IMR-90 (cell line): ENCODE data around the gene KAT2A. TPM values are rescaled to one million over a fixed set of nuclear protein-coding genes. Genes with fewer than 3 reads are reported as not detected.

Experiments
- ATAC-seq: fragments of 200-7000 bp; cut with Tn5 transposase; 2 replicates; pipeline ENCODE4 v1.9.1; 2020; ENCODE audit warnings: low read depth, mild to moderate bottlenecking, moderate library complexity
- BruUV-seq: library from RNA; stranded (reverse); fragments of 400-500 nt; replicated peaks from 2 replicates; lab custom pipeline; 2021; lab: Mats Ljungman, UMichigan
- CTCF ChIA-PET: fragments of 300-600 bp; formaldehyde crosslinking; extraction: SDS; loops from one replicate; lab custom pipeline; 2021; ENCODE audit warnings: antibody characterized with exemption; lab: Yijun Ruan, JAX
- POLR2A ChIA-PET: fragments of 300-600 bp; sonication (Branson Sonifier 250); formaldehyde crosslinking; loops from one replicate; lab custom pipeline; 2022; ENCODE audit warnings: antibody characterized with exemption; ENCODE audit not compliant: unreplicated experiment; lab: Charles Lee
- DNase-seq: peaks from one replicate; pipeline ENCODE4 v3.0.0; 2013
- H2AFZ ChIP-seq: replicated peaks from 2 replicates; pipeline ENCODE3; 2013; ENCODE audit warnings: low read length, mild to moderate bottlenecking; ENCODE audit not compliant: poor library complexity
- H2AK5ac ChIP-seq: 2 replicates; pipeline ENCODE4 v1.6.1; 2013; ENCODE audit warnings: low read depth, low read length, inconsistent platforms
- H2AK9ac ChIP-seq: replicated peaks from 2 replicates; pipeline ENCODE3; 2013; ENCODE audit warnings: mild to moderate bottlenecking, low read depth, low read length, moderate library complexity; ENCODE audit not compliant: poor library complexity
- H2BK120ac ChIP-seq: 2 replicates; pipeline ENCODE4 v1.6.1; 2013; ENCODE audit warnings: low read depth, low read length, inconsistent platforms
- H2BK15ac ChIP-seq: 3 replicates; pipeline ENCODE4 v1.6.1; 2013; ENCODE audit warnings: low read depth, low read length, inconsistent platforms
- H2BK20ac ChIP-seq: 2 replicates; pipeline ENCODE4 v1.6.1; 2013; ENCODE audit warnings: low read depth, mild to moderate bottlenecking, inconsistent platforms, low read length, moderate library complexity
- H2BK5ac ChIP-seq: 2 replicates; pipeline ENCODE4 v1.6.1; 2013; ENCODE audit warnings: mild to moderate bottlenecking, low read depth, low read length, inconsistent platforms; ENCODE audit not compliant: poor library complexity, severe bottlenecking
- H3K14ac ChIP-seq: replicated peaks from 2 replicates; pipeline ENCODE4 v1.6.1; 2013; ENCODE audit warnings: low read depth, low read length, inconsistent platforms
- H3K18ac ChIP-seq: 2 replicates; pipeline ENCODE4 v1.6.1; 2013; ENCODE audit warnings: low read depth, low read length, control low read depth
- H3K23ac ChIP-seq: 2 replicates; pipeline ENCODE4 v1.6.1; 2013; ENCODE audit warnings: low read depth, low read length, inconsistent platforms
- H3K27ac ChIP-seq: 2 replicates; pipeline ENCODE4 v1.5.1; 2013; ENCODE audit warnings: mild to moderate bottlenecking, control low read depth, low read length; ENCODE audit not compliant: insufficient read depth
- H3K27me3 ChIP-seq: 2 replicates; pipeline ENCODE4 v1.6.1; 2013; ENCODE audit warnings: low read length; ENCODE audit not compliant: control insufficient read depth, insufficient read depth
- H3K36me3 ChIP-seq: 2 replicates; pipeline ENCODE4 v1.6.1; 2013; ENCODE audit warnings: low read length, mixed read lengths; ENCODE audit not compliant: control insufficient read depth, insufficient read depth
- H3K4ac ChIP-seq: 2 replicates; pipeline ENCODE4 v1.6.1; 2013; ENCODE audit warnings: low read depth, low read length, inconsistent platforms
- H3K4me1 ChIP-seq: 2 replicates; pipeline ENCODE4 v1.6.1; 2013; ENCODE audit warnings: low read length, mixed read lengths; ENCODE audit not compliant: control insufficient read depth, insufficient read depth
- H3K4me2 ChIP-seq: 2 replicates; pipeline ENCODE4 v1.6.1; 2013; ENCODE audit warnings: low read depth, mild to moderate bottlenecking, control low read depth, low read length, moderate library complexity
- H3K4me3 ChIP-seq: 2 replicates; pipeline ENCODE4 v1.5.1; 2013; ENCODE audit warnings: low read depth, mild to moderate bottlenecking, control low read depth, low read length, moderate library complexity; ENCODE audit not compliant: insufficient read depth
- H3K56ac ChIP-seq: 2 replicates; pipeline ENCODE4 v1.6.1; 2013; ENCODE audit warnings: low read length, inconsistent platforms; ENCODE audit not compliant: insufficient read depth; ENCODE audit errors: extremely low read depth
- H3K79me1 ChIP-seq, 2 experiments: 2 replicates each; pipeline ENCODE4 v1.6.1; 2013; ENCODE audit warnings: low read length in 2 of 2, inconsistent platforms in 1 of 2, low read depth in 1 of 2
- H3K9ac ChIP-seq: 2 replicates; pipeline ENCODE4 v1.6.1; 2013; ENCODE audit warnings: low read depth, low read length, control low read depth
- H3K9me1 ChIP-seq: 2 replicates; pipeline ENCODE4 v1.6.1; 2013; ENCODE audit warnings: low read length, inconsistent platforms; ENCODE audit not compliant: insufficient read depth
- H3K9me3 ChIP-seq: 2 replicates; pipeline ENCODE4 v1.6.1; 2013; ENCODE audit warnings: low read length; ENCODE audit not compliant: control insufficient read depth, insufficient read depth
- H4K20me1 ChIP-seq: 2 replicates; pipeline ENCODE4 v1.6.1; 2013; ENCODE audit warnings: low read length, inconsistent platforms; ENCODE audit not compliant: insufficient read depth
- H4K5ac ChIP-seq: 2 replicates; pipeline ENCODE4 v1.6.1; 2013; ENCODE audit warnings: mild to moderate bottlenecking, low read depth, low read length, control low read depth
- H4K8ac ChIP-seq, 2 experiments: 2 replicates each; pipeline ENCODE4 v1.6.1; 2013; ENCODE audit warnings: low read depth in 2 of 2, low read length in 2 of 2, control low read depth in 1 of 2, inconsistent platforms in 1 of 2
- H4K91ac ChIP-seq: 2 replicates; pipeline ENCODE4 v1.6.1; 2013; ENCODE audit warnings: low read depth, low read length, inconsistent platforms; ENCODE audit not compliant: insufficient read depth
- BHLHE40 ChIP-seq: fragments of 150-350 bp; IDR thresholded peaks from 2 replicates; pipeline ENCODE4 v1.6.1; 2016; ENCODE audit warnings: mild to moderate bottlenecking, low read depth, low read length
- CEBPB ChIP-seq: IDR thresholded peaks from 2 replicates; pipeline ENCODE4 v1.6.1; 2012; ENCODE audit warnings: low read depth, low read length, improper control_type of control experiment
- CHD1 ChIP-seq: IDR thresholded peaks from 2 replicates; pipeline ENCODE4 v1.6.1; 2012; ENCODE audit warnings: low read depth, low read length, improper control_type of control experiment
- CTCF ChIP-seq: conservative IDR thresholded peaks from 2 replicates; pipeline ENCODE4 v1.5.1; 2012; ENCODE audit warnings: mild to moderate bottlenecking, low read depth, low read length, improper control_type of control experiment
- FOS ChIP-seq: fragments of 150-350 bp; IDR thresholded peaks from 2 replicates; pipeline ENCODE4 v1.6.1; 2016; ENCODE audit warnings: low read depth, low read length
- MAFK ChIP-seq: IDR thresholded peaks from 2 replicates; pipeline ENCODE4 v1.6.1; 2012; ENCODE audit warnings: low read depth, low read length, improper control_type of control experiment
- MAZ ChIP-seq: IDR thresholded peaks from 2 replicates; pipeline ENCODE4 v1.6.1; 2012; ENCODE audit warnings: low read depth, mild to moderate bottlenecking, low read length, improper control_type of control experiment, moderate library complexity, borderline replicate concordance
- MXI1 ChIP-seq: IDR thresholded peaks from 2 replicates; pipeline ENCODE4 v1.6.1; 2012; ENCODE audit warnings: low read depth, mild to moderate bottlenecking, low read length, moderate library complexity, borderline replicate concordance
- NFE2L2 ChIP-seq: fragments of 150-350 bp; IDR thresholded peaks from 2 replicates; pipeline ENCODE4 v1.6.1; 2016; ENCODE audit warnings: low read depth, mild to moderate bottlenecking, low read length
- POLR2A ChIP-seq: IDR thresholded peaks from 2 replicates; pipeline ENCODE4 v1.6.1; 2012; ENCODE audit warnings: mild to moderate bottlenecking, low read depth, low read length
- RAD21 ChIP-seq: IDR thresholded peaks from 2 replicates; pipeline ENCODE4 v1.6.1; 2012; ENCODE audit warnings: low read length, improper control_type of control experiment
- RCOR1 ChIP-seq: IDR thresholded peaks from 2 replicates; pipeline ENCODE4 v1.6.1; 2012; ENCODE audit warnings: mild to moderate bottlenecking, low read length, improper control_type of control experiment; ENCODE audit not compliant: insufficient replicate concordance
- RFX5 ChIP-seq: IDR thresholded peaks from 2 replicates; pipeline ENCODE4 v1.8.0; 2012; ENCODE audit warnings: low read depth, mild to moderate bottlenecking, low read length, moderate library complexity
- SMC3 ChIP-seq: fragments of 150-350 bp; IDR thresholded peaks from 2 replicates; pipeline ENCODE4 v1.6.1; 2016; ENCODE audit warnings: low read depth, mild to moderate bottlenecking, antibody characterized with exemption, low read length, moderate library complexity
- WGBS, 2 experiments: methylation state at CpG; one replicate each; pipeline versions ENCODE4 v1.1.5 to v1.1.7; 2013; ENCODE audit warnings: missing lambda C conversion rate in 2 of 2; ENCODE audit not compliant: insufficient read length in 1 of 2; ENCODE audit errors: extremely low coverage in 2 of 2; 5-methylcytosine and 5-hydroxymethylcytosine counted together
- dilution Hi-C: fragments of 300-500 bp; cut with HindIII; formaldehyde crosslinking; loops from one replicate; pipeline ENCODE4 v1.14.3; 2018; ENCODE audit warnings: low sequenced_read_pairs; ENCODE audit not compliant: unreplicated experiment
- in situ Hi-C: fragments of 300-500 bp; cut with MboI; formaldehyde crosslinking; loops from 3 replicates; pipeline ENCODE4 v1.14.3; 2019; ENCODE audit warnings: low sequenced_read_pairs, inconsistent platforms, mixed read lengths
- intact Hi-C: fragments of 100-400 bp; cut with micrococcal nuclease; formaldehyde crosslinking; loops from 2 replicates; pipeline ENCODE4 v1.10.0; 2022
- polyA plus RNA-seq, 3 experiments: library from polyadenylated mRNA; depleted of rRNA; stranded (reverse); fragments of >200 nt; gene quantifications; 2 replicates each; pipeline ENCODE4 v1.2.3, GENCODE V29; 2012; ENCODE audit warnings: low replicate concordance in 1 of 3
- total RNA-seq: library from RNA; depleted of rRNA; stranded (reverse); fragments of >200 nt; gene quantifications from 2 replicates; pipeline ENCODE4 v1.2.3, GENCODE V29; 2012
- TF ChIP-seq, protein P1 (sequence below): fragments of 150-350 bp; IDR thresholded peaks from 2 replicates; pipeline ENCODE4 v1.6.1; 2016; ENCODE audit warnings: low read depth, mild to moderate bottlenecking, low read length, moderate library complexity, borderline replicate concordance
- TF ChIP-seq, protein P2 (sequence below): fragments of 150-350 bp; IDR thresholded peaks from 2 replicates; pipeline ENCODE4 v1.6.1; 2017; ENCODE audit warnings: mild to moderate bottlenecking, antibody characterized with exemption, low read length, low read depth

Gene KAT2A
- total and polyA plus RNA-seq, 2 of the 4 experiments (the other 2 are of a cell fraction), result 6.3 to 28.2 TPM

DNA sequence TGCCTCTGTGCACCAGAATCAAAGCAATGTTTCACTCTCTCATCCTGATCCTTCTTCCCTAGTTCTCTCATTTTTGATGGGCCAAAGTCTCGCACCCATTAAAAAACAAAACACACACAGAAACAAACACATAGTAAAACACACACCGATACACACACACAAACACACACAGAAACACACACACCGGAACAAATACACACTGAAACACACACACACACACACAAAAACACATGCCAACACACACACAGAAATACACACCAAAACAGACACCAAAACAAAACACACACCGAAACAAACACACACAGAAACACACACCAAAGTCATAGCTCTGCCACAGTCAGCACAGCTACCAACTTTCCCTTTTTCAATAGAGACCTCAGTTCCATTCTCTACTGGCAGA lies 10.1 kb upstream of the KAT2A start:
- H3K9me3 ChIP-seq, result no peaks in the 10 kb centered on the region
- H3K4me3 ChIP-seq, result no peak overlapping the region
- H3K14ac ChIP-seq, result peak overlapping the region; percentile 84
- H3K18ac ChIP-seq, result no peak overlapping the region
- ATAC-seq (no peak), DNase-seq (no peak)
- no peak overlapping the region for H2AK9ac ChIP-seq
- no peak overlapping the region for H3K56ac ChIP-seq
- H4K5ac ChIP-seq, result no peak overlapping the region
- no peak overlapping the region for H2BK20ac ChIP-seq
- BruUV-seq, result no TSS peak
- peak overlapping the region; percentile 71 for H2BK5ac ChIP-seq
- H3K9ac ChIP-seq, result no peak overlapping the region
- no peaks in the 10 kb centered on the region for H3K27me3 ChIP-seq
- H3K36me3 ChIP-seq, result peaks cover 39% of the 10 kb centered on the region
- CTCF ChIA-PET, result interaction anchor here (0.9 kb wide), 1 partner anchor 50 kb away, joined by 4 read pairs; the partner anchor contains the start of gene KCNH4
- peaks cover 26% of the 10 kb centered on the region for H3K4me1 ChIP-seq
- TF ChIP-seq SMC3, result no peak
- TF ChIP-seq, protein P1, sequence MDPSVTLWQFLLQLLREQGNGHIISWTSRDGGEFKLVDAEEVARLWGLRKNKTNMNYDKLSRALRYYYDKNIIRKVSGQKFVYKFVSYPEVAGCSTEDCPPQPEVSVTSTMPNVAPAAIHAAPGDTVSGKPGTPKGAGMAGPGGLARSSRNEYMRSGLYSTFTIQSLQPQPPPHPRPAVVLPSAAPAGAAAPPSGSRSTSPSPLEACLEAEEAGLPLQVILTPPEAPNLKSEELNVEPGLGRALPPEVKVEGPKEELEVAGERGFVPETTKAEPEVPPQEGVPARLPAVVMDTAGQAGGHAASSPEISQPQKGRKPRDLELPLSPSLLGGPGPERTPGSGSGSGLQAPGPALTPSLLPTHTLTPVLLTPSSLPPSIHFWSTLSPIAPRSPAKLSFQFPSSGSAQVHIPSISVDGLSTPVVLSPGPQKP, result no peak
- TF ChIP-seq, protein P2, sequence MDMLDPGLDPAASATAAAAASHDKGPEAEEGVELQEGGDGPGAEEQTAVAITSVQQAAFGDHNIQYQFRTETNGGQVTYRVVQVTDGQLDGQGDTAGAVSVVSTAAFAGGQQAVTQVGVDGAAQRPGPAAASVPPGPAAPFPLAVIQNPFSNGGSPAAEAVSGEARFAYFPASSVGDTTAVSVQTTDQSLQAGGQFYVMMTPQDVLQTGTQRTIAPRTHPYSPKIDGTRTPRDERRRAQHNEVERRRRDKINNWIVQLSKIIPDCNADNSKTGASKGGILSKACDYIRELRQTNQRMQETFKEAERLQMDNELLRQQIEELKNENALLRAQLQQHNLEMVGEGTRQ, result no peak
- no peak for TF ChIP-seq FOS
- no peak for TF ChIP-seq RCOR1
- no peak for TF ChIP-seq RAD21
- TF ChIP-seq CHD1, result no peak
- no peak for TF ChIP-seq MAZ
- TF ChIP-seq CTCF, result no peak
- no peak for TF ChIP-seq CEBPB
- TF ChIP-seq NFE2L2, result no peak
- TF ChIP-seq BHLHE40, result no peak
- no peak for TF ChIP-seq POLR2A
- no peak for TF ChIP-seq RFX5
- TF ChIP-seq MAFK, result no peak
- TF ChIP-seq MXI1, result no peak
- H3K4ac ChIP-seq, result peak overlapping the region; percentile 3; the same call in 1 of the 2 replicates
- H3K27ac ChIP-seq, result no peak overlapping the region
- peak overlapping the region; percentile 83 for H3K23ac ChIP-seq
- in situ Hi-C loops (no loop called here), dilution Hi-C loops (no loop called here), intact Hi-C loops (loop anchor here (10.0 kb wide), 1 partner anchor 394 kb away; no protein-coding TSS in a partner anchor)
- H2BK120ac ChIP-seq, result no peak overlapping the region
- H4K8ac ChIP-seq, result no peak overlapping the region
- peaks cover 49% of the 10 kb centered on the region for H3K9me1 ChIP-seq
- no peak overlapping the region for H4K91ac ChIP-seq
- 98% methylated on average over 4 of the region's 4 CpGs; no CpG with 5 or more reads in 1 of the 2 experiments for WGBS, 2 experiments
- peaks cover 46 to 82% of the 10 kb centered on the region in 2 experiments for H3K79me1 ChIP-seq
- POLR2A ChIA-PET, result no interaction called here
- peak overlapping the region; percentile 10; the same call in 1 of the 2 replicates for H2AK5ac ChIP-seq
- no peak overlapping the region for H2AFZ ChIP-seq
- peaks cover 61% of the 10 kb centered on the region for H4K20me1 ChIP-seq
- H3K4me2 ChIP-seq, result peak overlapping the region; percentile 7; the same call in 1 of the 2 replicates
- no peak overlapping the region for H2BK15ac ChIP-seq
